ENCODE results near the gene TTLL5. TPM values are rescaled to one million over a fixed set of nuclear protein-coding genes. Genes with fewer than 3 reads are reported as not detected.
A peak's percentile ranks its signal among the peaks of the same experiment; 100 is the strongest.

TTLL5 gene
- polyA plus RNA-seq, 3 donors: 29.4 to 36.6 (median 32.7) TPM

GRCh38 chr14:75811872-75812499 is 150.9 kb downstream of the TTLL5 start:
- peak in 1 of 11 donors; percentile 12 for DNase-seq (ENCODE audit: extremely low read depth in 1 of 11, low read depth in 9 of 11, low spot score in 4 of 11)

GRCh38 chr14:75812622-75813021 is 151.6 kb downstream of the TTLL5 start:
- DNase-seq (ENCODE audit: extremely low read depth in 1 of 11, low read depth in 9 of 11, low spot score in 4 of 11): no peak

GRCh38 chr14:75820761-75821160 is 159.7 kb downstream of the TTLL5 start:
- no peak for DNase-seq (ENCODE audit: extremely low read depth in 1 of 11, low read depth in 9 of 11, low spot score in 4 of 11)

GRCh38 chr14:75821831-75822521 is 160.9 kb downstream of the TTLL5 start:
- DNase-seq (ENCODE audit: extremely low read depth in 1 of 11, low read depth in 9 of 11, low spot score in 4 of 11): no peak

- no peak for DNase-seq (ENCODE audit: extremely low read depth in 1 of 11, low read depth in 9 of 11, low spot score in 4 of 11)
Observed at GRCh38 chr14:75822522-75823141, 161.6 kb downstream of the TTLL5 start.

GRCh38 chr14:75823334-75823733 is 162.3 kb downstream of the TTLL5 start:
- DNase-seq (ENCODE audit: extremely low read depth in 1 of 11, low read depth in 9 of 11, low spot score in 4 of 11): no peak

GRCh38 chr14:75824318-75824717 is 163.3 kb downstream of the TTLL5 start:
- DNase-seq (ENCODE audit: extremely low read depth in 1 of 11, low read depth in 9 of 11, low spot score in 4 of 11): no peak

- no peak for DNase-seq (ENCODE audit: extremely low read depth in 1 of 11, low read depth in 9 of 11, low spot score in 4 of 11)
Observed at GRCh38 chr14:75825147-75825592, 164.1 kb downstream of the TTLL5 start.

GRCh38 chr14:75826599-75826998 is 165.6 kb downstream of the TTLL5 start:
- no peak for DNase-seq (ENCODE audit: extremely low read depth in 1 of 11, low read depth in 9 of 11, low spot score in 4 of 11)

GRCh38 chr14:75827331-75827730 is 166.3 kb downstream of the TTLL5 start:
- no peak for DNase-seq (ENCODE audit: extremely low read depth in 1 of 11, low read depth in 9 of 11, low spot score in 4 of 11)

GRCh38 chr14:75829316-75829715 is 168.3 kb downstream of the TTLL5 start:
- no peak for DNase-seq (ENCODE audit: extremely low read depth in 1 of 11, low read depth in 9 of 11, low spot score in 4 of 11)

- no peak for DNase-seq (ENCODE audit: extremely low read depth in 1 of 11, low read depth in 9 of 11, low spot score in 4 of 11)
Observed at GRCh38 chr14:75831455-75831854, 170.4 kb downstream of the TTLL5 start.

GRCh38 chr14:75831952-75832351 is 170.9 kb downstream of the TTLL5 start:
- no peak for DNase-seq (ENCODE audit: extremely low read depth in 1 of 11, low read depth in 9 of 11, low spot score in 4 of 11)

GRCh38 chr14:75832621-75833297 is 171.7 kb downstream of the TTLL5 start:
- DNase-seq (ENCODE audit: extremely low read depth in 1 of 11, low read depth in 9 of 11, low spot score in 4 of 11): no peak

- no peak for DNase-seq (ENCODE audit: extremely low read depth in 1 of 11, low read depth in 9 of 11, low spot score in 4 of 11)
Observed at GRCh38 chr14:75833326-75834020, 172.4 kb downstream of the TTLL5 start.

GRCh38 chr14:75835156-75835725 is 174.2 kb downstream of the TTLL5 start:
- no peak for DNase-seq (ENCODE audit: extremely low read depth in 1 of 11, low read depth in 9 of 11, low spot score in 4 of 11)

GRCh38 chr14:75835737-75836136 is 174.7 kb downstream of the TTLL5 start:
- no peak for DNase-seq (ENCODE audit: extremely low read depth in 1 of 11, low read depth in 9 of 11, low spot score in 4 of 11)

- no peak for DNase-seq (ENCODE audit: extremely low read depth in 1 of 11, low read depth in 9 of 11, low spot score in 4 of 11)
Observed at GRCh38 chr14:75837151-75837787, 176.2 kb downstream of the TTLL5 start.

Measured in renal cortex interstitium (tissue), 11 donors.